NCI-H1930 (cell line): ENCODE measurements around the gene MIPEP.

Source experiments
- DNase-seq, 2 experiments: peaks; one replicate each; lab custom pipeline; 2025; lab: John Stamatoyannopoulos, UW

Gene MIPEP

DNA sequence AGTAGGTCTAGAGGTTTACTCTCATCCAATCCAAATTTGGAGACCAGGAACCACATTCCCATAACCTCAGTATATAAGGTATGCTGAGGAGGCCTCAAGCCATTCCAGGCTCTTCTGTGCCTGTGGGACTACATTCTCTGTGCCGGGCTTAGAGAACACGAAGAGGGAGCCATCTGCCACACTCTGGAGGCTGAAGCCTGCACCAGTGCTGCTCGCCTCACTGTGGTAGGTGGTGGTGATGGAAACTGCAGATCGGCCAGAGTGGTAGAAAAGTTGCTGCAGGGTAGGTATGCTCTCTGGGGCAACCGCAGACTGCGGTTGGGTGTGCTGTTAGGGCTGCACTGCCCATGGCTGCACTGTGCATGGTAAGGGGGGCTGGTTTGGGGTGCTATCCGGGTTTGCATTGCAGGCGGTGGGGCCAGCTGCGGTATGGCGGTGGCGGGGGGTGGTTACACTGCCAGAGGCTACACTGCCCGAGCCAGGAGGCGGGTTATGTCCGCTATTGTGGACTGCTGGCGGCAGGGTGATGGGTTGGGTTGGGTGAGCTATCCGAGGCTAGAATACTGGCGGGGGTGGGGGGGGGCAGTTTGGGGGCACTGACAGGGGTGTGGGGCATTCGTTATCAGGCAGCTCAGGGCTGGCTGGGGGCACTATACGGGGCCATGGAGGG lies 174.0 kb downstream of the MIPEP start:
- no peak for DNase-seq

DNA sequence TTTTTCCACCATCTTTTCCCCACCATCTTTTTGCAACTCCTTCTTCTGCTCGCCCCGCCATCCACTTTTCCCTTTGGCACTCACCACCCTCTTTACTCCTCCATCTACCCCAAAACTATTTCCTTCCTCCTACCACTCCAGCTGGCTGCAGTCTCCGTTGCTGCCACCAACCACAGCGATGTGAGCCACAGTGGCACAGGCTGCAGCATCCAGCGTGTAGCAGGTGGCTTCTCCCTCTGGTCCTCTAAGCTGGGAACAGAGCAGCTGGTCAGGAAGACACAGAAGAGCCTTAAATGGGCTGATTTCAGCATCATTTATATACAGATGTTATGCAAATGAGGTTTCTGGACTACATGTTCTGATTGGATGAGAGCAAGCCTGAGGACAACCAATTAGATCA lies 174.5 kb downstream of the MIPEP start:
- DNase-seq: no peak

DNA sequence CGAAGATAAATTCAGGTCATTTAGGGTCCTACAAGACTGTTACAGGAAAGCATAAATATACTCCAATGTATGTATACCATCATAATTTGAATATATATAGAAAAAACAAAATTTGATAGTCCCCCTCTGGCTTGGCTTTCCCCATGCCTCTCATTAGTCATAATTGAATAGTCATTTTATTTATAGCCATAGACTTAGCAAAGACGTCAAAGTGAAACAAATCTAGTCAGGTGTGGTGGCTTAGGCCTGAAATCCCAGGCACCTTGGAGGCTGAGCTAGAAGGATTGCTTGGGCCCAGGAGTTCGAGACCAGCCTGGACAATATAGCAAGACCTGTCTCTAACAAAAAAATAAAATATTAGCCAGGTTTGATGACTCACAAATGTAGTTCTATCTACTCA lies 177.8 kb downstream of the MIPEP start:
- no peak for DNase-seq

DNA sequence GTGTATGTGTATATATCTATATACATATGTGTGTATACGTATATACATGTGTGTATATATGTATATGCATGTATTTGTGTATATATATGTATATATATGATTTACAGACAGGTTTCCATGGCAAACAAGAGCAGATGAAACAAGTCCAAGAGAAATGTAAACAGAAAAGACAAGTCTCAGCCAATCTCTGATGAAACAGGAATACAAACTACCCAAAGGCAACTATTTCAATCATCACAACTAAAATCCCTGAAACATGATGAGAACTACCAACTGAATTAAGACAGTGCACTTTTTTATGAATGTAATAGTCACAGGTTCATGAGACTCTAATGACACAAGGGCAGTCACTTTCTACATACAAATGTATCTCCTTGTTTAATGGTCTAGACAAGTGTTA lies 178.8 kb downstream of the MIPEP start:
- no peak for DNase-seq

DNA sequence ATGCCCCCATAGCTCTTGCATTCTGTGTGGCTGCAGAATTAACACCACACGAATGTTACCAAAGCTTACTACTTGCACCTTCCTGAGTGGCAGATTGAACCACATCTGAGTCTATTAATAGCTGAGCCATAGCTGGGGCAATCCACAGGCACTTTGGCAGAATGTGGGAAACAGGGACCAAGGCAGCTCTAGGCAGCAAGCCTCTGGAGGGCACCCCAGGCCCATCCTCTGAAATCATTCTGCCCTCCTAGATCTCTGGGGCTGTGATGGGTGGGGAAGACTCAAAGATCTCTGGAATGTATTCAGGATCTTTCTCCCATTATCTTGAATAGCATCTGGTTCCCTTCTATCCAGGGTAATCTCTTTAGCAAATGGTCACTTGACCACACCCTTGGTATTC lies 179.7 kb downstream of the MIPEP start:
- peak in 1 of 2 experiments; percentile 40 for DNase-seq

DNA sequence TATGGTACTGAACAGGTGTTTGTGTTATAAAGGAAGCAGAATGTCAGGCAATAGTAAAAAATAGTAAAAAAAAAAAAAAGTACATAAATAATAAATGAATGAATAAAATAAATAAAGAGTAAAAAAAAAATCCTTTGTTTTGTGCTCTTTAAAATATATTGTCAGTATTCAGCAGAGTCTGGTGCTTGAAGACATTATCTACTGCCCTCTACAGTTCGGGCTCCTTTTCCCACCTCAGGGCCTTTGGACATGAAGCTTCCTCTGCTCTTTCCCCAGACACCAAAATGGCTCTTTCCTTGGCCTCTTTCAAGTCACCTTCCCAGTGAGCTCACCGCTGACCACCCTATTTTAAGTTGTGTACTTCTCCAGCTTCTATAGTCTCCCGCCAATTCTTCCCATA lies 181.5 kb downstream of the MIPEP start:
- no peak for DNase-seq

DNA sequence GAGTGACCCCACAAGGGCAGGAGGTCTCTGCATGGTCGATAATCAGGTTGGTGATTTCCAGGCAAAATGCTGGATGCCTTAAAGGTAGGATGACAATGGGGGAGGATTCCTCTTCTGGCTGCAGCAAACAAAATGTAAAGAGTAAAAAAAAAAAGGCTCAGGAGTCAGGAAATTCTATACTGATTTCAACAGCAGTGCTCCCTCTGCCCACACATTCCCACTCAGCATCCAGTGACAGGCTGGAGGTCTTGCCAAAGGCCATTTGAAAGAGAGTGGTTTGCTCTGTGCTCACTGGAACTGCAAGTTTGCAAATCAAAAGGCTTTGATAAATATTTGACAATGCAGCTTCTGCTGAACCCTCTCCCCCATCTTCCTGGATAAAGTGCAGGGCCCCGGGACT lies 183.6 kb downstream of the MIPEP start:
- DNase-seq: no peak

DNA sequence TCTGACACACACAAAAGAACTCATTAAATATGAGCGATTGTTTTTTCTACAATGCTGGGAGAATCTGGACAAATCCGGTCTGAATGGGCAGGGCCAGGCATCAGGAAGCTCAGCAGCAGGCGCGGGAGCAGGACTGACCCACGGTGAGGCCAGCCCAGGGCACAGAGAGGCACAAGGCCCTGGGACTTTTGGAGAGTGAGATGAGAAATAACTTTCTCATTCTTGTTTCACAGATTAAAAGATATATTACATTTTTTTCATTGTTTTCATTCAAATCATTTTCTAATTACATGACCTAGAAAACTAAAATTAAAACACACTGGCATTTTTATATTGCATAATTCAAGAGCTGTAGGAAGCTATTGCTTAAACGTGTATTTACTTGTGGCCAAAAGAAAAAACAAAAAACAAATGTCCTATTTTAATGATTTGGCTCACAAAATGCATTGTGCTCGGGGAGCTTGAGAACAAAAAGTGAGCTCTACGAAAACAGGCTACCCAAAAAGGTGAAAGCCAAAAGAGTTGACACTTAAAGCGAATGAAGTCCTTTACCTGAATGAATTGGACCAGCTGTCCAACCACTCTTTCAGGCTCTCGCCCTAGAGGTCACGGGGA lies 185.8 kb downstream of the MIPEP start:
- no peak for DNase-seq

DNA sequence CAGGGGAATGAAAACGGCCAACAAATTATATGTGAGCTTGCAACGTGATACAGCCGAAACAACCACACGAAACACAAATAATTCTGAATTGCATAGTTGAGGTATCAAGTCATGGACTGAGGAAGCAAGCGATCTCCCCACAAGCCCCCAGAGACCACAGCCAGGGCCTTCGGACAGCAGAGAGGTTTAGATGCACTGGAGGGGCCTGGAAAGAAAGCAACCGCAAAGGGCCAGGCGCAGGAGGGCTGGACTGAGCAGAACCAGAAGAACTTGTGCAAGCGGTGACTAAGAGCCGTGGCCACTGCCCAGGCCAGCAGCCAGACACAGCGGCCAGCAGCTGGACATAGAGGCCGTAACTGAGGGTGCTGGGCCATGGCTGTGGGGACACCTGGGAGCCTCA lies 187.6 kb downstream of the MIPEP start:
- DNase-seq: no peak

DNA sequence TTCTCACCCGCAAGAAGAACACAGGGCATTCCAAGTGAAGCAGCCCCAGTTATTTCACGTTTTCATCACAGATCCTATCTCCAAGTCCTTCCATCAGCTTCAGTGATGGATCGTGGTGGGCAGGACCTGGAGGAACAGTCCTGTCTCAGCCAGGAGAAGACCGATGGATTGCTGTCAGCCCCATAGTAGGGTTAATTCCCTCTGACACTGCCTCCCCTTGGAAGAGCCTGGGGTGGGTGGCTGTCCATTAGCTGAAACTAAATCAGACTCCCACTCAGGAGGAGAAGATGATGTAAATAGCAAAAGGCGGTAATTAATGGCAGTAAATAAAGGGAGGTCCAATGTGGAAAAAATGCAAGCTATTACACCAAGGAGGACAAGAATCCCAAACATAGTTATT lies 188.0 kb downstream of the MIPEP start:
- no peak for DNase-seq

DNA sequence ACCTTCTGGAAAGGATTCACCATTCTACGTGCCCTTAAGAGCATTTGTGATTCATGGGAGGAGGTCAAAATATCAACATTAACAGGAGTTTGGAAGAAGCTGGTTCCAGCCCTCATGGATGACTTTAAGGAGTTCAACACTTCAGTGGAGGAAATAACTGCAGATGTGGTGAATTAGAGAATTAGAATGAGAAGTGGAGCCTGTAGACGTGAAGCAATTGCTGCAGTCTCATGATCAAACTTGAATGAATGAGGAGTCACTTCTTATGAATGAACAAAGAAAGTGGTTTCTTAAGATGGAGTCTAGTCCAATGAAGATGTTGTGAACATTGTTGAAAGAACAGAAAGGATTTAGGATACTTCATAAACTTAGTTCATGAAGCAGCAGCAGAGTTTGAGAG lies 189.9 kb downstream of the MIPEP start:
- no peak for DNase-seq

DNA sequence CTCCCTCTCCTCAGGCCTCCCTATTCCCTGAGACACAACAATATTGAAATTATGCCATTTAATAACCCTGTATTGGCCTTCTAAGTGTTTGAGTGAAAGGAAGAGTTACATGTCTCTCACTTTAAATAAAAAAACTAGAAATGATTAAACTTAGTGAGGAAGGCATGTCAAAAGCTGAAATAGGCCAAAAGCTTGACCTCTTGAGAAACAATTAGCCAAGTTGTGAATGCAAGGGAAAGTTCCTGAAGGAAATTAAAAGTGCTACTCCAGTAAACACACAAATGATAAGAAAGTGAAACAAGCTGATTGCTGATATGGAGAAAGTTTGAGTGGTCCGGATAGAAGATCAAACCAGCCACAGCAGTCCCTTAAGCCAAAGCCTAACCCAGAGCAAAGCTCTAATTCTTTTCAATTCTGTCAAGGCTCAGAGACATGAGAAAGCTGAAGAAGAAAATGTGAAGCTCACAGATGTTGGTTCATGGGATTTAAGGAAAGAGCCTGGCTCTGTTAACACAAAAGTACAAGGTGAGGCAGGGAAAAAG lies 191.4 kb downstream of the MIPEP start:
- no peak for DNase-seq

DNA sequence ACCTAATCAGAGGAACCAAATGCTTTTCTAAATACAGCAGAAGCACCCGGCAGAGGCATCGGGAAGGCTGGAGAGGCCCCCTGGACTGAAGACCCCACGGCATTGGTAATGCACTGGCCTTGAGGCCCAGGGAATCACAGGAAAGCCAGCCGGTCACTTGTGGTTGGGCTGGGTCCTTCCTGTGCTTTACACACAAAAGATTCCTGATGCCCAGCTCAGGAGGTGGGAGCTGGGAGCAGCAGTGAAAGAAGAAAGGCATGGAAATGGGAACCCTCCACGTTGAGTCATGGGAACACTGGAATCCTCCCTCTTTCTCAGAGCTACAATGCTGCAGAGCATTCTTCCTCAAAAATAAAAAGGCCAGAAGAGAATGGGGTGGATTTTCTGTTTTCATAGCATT lies 192.6 kb downstream of the MIPEP start:
- DNase-seq: no peak

DNA sequence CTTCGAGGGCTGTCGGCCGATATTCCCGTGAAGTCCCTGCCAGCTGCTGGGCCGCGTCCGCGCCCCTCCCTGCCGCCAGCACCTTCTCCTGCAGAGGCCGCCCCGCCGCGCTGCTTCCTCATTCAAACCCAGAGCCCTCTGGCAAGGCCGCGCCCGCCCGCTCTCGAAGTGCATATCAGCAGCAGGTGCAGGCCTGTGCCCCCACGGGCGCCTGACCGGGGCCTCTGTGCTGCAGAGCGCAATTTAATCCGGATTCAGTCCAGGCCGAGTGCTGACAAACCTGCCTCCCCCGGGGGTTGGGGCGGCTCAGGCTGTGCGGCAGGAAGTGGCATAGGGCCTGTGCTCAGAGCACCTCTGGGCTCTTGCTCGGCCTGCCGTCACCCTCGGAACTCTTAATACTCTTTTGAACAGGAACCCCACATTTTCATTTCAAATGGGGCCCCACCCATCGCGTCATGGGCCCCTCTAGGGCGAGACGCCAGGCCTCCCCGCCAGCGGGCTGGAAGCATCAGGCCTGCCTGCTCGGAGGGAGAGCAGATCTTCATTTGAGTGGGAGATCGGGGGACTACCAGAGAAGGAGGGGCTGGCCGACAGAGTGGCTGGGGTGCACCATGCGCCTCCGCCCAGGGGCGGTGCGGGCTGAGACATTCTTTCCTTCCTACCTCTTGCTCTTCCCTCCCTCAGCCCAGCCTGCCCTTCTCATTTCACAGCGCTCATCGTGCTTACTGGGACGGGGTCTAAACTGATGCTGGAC lies 193.3 kb downstream of the MIPEP start:
- no peak for DNase-seq

DNA sequence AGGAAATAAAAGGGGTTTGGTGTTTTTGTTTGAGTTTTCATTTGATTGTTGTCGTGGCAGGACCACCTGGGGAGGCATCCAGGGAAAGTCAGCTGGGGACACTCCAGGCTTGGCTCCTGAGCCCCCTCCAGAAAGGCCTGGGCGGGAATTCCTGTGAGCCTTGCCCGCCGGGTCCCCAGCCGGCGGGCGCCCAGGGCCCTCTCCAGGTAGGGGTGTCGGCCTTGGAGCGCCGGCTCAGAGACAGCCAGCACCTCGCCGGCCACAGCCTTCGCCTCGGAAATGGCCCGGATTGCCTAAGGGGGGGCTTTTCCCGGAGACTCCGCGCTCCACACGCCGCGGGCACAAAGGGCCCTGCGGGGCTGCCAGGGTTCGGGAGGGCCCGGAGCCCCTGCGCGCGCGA lies 194.0 kb downstream of the MIPEP start:
- DNase-seq: no peak

DNA sequence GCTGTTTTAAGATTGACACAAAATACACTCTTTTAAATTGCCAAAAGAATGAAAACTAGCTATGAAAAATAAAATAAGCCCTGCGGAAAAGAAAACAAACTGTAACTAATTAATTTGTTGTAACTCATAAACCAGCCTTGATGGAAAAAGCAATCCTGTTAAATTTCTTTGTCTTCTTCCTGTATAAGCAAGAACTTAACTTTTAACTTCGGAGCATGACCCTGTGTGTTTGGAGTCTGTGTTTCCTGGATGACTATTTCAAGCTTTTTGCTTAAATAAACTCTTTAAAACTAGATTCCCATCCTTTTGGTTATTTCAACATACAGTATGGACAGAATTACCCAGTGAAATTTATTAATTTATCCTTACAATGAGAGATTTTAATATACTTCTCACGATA lies 196.4 kb downstream of the MIPEP start:
- no peak for DNase-seq

DNA sequence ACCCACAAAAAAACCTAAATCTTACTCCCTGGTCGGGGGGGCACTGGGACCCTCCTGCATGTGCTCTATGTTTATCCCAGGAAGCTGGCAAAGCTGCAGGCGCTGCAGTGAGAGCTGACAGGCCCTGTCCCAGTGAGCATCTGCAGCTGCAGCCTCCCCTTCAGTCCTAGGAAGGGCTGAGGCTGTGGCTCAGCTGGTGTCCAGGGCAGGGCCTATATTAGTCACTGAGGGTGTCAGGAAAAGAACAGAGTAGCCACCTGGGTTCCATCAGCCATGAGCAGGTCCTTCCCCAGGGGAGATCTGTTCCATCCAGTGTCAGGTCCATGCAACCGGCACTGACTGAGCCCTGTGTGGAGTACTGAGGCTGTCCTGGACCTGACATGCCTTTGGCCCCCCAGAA lies 198.5 kb downstream of the MIPEP start:
- no peak for DNase-seq

DNA sequence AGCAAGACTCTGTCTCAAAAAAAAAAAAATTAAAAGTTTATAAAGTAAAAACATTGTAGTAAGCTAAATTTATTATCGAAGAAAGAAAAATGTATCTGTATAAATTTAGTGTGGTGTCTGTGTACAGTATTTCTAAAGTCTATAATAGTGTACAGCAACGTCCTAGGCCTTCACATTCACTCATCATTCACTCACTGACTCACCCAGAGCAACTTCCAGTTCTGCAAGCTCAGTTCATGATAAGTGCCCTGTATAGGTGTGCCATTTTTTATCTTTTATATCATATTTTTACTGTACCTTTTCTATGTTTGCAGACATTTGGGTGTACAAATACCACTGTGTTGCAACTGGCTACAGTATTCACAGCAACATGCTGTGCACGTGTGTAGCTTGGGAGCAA lies 200.9 kb downstream of the MIPEP start:
- DNase-seq: no peak

DNA sequence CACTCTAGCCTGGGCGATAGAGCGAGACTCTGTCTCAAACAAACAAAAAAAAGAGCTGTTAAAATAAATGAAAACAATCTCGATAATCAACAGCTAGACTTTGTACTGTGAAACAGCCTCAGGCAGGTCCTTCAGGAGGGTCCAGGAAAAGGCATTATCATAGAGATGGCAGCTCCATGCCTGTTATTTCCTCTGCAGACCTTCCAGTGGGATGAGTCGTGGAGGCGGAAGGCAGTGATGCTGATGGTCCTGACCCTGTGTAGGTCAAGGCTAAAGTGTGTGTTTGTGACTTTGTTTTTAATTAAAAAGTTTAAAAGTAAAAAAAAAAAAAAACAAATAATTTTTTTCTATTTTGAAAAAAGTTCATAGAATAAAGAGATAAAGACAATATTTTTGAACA lies 201.6 kb downstream of the MIPEP start:
- no peak for DNase-seq

DNA sequence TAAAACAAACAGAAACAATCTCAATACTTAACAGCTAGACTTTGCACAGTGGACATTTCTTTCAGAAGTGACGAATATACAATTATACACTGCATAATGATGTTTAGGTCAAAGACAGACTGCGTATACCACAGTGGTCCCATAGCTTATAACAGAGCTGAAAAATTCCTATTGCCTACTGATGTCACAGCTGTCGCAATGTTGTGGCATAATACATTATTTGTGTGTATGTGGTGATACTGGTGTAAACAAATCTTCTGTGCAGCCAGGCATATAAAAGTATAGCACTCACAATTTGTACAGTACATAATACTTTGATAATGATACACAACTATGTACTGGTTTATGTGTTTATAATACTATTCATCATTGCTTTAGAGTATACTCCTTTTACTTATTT lies 202.3 kb downstream of the MIPEP start:
- no peak for DNase-seq

DNA sequence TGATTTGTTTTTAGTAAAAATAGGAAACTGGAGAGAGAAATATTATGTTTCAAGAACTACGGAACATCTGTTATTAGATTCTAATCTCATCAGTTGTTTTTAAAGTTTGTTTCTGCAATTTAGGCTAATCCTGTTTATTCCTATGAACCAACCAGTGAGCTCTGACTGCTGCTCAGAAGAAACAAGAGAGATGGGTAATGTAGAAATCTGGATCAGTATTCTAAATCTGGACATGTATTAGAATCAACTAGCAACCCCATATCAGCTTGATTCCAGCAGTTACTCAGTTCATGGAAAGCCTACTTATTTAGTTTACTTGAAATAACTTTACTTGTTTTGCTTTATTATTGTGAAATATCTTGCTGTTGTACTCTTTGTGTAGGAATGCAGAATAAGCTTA lies 203.8 kb downstream of the MIPEP start:
- DNase-seq: no peak

DNA sequence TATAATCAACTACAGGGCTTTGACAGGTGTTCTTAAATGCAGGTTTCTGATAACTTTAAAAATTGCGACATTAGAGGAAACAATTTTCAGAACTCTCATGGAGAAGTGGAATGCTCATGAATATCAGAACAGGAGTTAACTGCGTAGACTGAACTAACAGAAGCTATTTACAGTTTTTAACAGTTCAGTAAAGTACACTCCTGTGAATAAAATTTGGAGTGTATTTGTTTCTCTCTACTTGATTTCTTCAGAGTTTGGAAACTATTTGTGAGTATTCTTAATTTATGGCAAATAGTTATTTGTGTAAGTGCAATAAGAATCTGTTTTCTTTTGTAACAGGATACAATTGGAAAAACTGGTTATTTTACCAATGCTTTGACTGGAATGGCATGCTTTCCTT lies 204.6 kb downstream of the MIPEP start:
- no peak for DNase-seq

DNA sequence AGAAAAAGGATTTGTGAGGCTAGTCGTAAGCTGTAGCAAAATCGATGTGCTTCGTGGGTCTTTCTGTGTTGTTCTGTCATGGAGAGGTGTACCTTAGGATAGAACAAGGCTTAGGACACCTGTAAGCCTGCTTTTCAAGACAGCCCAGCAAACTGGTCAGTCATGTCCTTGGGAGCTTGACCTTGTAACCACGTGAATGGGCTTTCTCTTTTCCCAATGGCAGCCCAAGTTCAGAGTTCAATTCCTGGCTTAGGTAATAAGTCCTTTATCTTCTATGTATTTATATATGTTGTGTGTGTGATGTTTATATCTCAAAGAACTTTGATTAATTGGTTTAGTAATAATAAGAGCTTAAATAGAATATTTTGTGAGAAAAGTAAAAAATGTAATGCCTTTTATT lies 206.1 kb downstream of the MIPEP start:
- no peak for DNase-seq
